NT2/D1 (cell line): ENCODE data around the gene IL36B.

ENCODE experiments used
- SUZ12 ChIP-seq: IDR thresholded peaks from 2 replicates; pipeline ENCODE4 v1.6.1; 2011; ENCODE audit not compliant: insufficient read length, insufficient read depth; ENCODE audit errors: extremely low read depth
- YY1 ChIP-seq: IDR thresholded peaks from 2 replicates; pipeline ENCODE4 v1.6.1; 2011; ENCODE audit not compliant: insufficient read length, insufficient read depth
- ZNF274 ChIP-seq: IDR thresholded peaks from 2 replicates; pipeline ENCODE4 v1.6.1; 2011; ENCODE audit warnings: mild to moderate bottlenecking, low read depth, low read length

- TF ChIP-seq SUZ12 (no peak), YY1 (no peak), ZNF274 (no peak)
These were observed 40.4 kb upstream of the IL36B start for GRCh38 chr2:113092864-113093612.
